Ishikawa (cell line): ENCODE data around the gene DMAC2L.

Source experiments
- CEBPB ChIP-seq: IDR thresholded peaks from 2 replicates; pipeline ENCODE4 v1.6.1; 2012
- EP300 ChIP-seq: IDR thresholded peaks from 2 replicates; pipeline ENCODE4 v1.6.1; 2012; ENCODE audit warnings: borderline replicate concordance
- FOXM1 ChIP-seq: IDR thresholded peaks from 2 replicates; pipeline ENCODE4 v1.6.1; 2012; ENCODE audit warnings: low read depth, borderline replicate concordance
- MAX ChIP-seq: IDR thresholded peaks from 2 replicates; pipeline ENCODE4 v1.6.1; 2012
- NFIC ChIP-seq: IDR thresholded peaks from 2 replicates; pipeline ENCODE4 v1.6.1; 2012
- RAD21 ChIP-seq: IDR thresholded peaks from 2 replicates; pipeline ENCODE4 v1.6.1; 2012; ENCODE audit warnings: low read depth
- TAF1 ChIP-seq: IDR thresholded peaks from 2 replicates; pipeline ENCODE4 v1.6.1; 2012; ENCODE audit warnings: low read depth, mild to moderate bottlenecking
- USF1 ChIP-seq: IDR thresholded peaks from 2 replicates; pipeline ENCODE4 v1.6.1; 2012

GRCh38 chr14:50310445-50310844, 1.7 kb upstream of the DMAC2L start:
- TF ChIP-seq EP300 (no peak), MAX (no peak), USF1 (no peak), NFIC (no peak), RAD21 (no peak), CEBPB (no peak), TAF1 (no peak), FOXM1 (no peak)
